Gastrocnemius medialis (tissue), 4 donors: ENCODE measurements around the gene TSSC4. TPM values are rescaled to one million over a fixed set of nuclear protein-coding genes. Genes with fewer than 3 reads are reported as not detected.
A peak's percentile ranks its signal among the peaks of the same experiment; 100 is the strongest.

Experiments used
- ATAC-seq, 2 donors: fragments of 150-250 bp; one replicate each; pipeline ENCODE4 v1.9.1; 2016
- DNase-seq, 2 donors: peaks; one replicate each; pipeline ENCODE4 v3.0.0-alpha.2; 2019
- H3K27ac ChIP-seq, 4 donors: fragments of 200-600 bp; sonication (generic); 1 replicate in 1 of 4; 2 replicates in 3 of 4; pipeline ENCODE4 v1.5.1; 2016 to 2018; ENCODE audit warnings: mild to moderate bottlenecking in 2 of 4, moderate library complexity in 1 of 4
- H3K27me3 ChIP-seq, 3 donors: fragments of 200-600 bp; sonication (generic) in 2 of 3; 1 replicate in 1 of 3; 2 replicates in 2 of 3; pipeline versions ENCODE4 v1.5.1 to v1.6.0; 2016 to 2019; ENCODE audit warnings: mild to moderate bottlenecking in 1 of 3, moderate library complexity in 1 of 3
- H3K36me3 ChIP-seq, 2 donors: fragments of 200-600 bp; sonication (generic) in 1 of 2; one replicate each; pipeline ENCODE4 v1.5.1; 2017 to 2018
- H3K4me1 ChIP-seq, 2 donors: fragments of 200-600 bp; sonication (generic) in 1 of 2; one replicate each; pipeline ENCODE4 v1.5.1; 2016 to 2017; ENCODE audit warnings: mild to moderate bottlenecking in 2 of 2
- H3K4me3 ChIP-seq, 4 donors: fragments of 200-600 bp; sonication (generic) in 3 of 4; 1 replicate in 1 of 4; 2 replicates in 3 of 4; pipeline ENCODE4 v1.5.1; 2016 to 2019; ENCODE audit warnings: mild to moderate bottlenecking in 2 of 4
- H3K9me3 ChIP-seq, 3 donors: fragments of 200-600 bp; sonication (generic) in 2 of 3; 1 replicate in 1 of 3; 2 replicates in 2 of 3; pipeline ENCODE4 v1.5.1; 2016 to 2019
- CTCF ChIP-seq, 5 experiments: fragments of 450-650 bp in 3 of 5; fragments of 200-600 bp in 2 of 5; sonication (generic) in 2 of 5; IDR thresholded peaks in 4 of 5; conservative IDR thresholded peaks in 1 of 5; 1 replicate in 4 of 5; 2 replicates in 1 of 5; pipeline ENCODE4 v1.5.1; 2016 to 2019; ENCODE audit warnings: antibody characterized with exemption in 5 of 5, mild to moderate bottlenecking in 3 of 5, moderate library complexity in 3 of 5
- POLR2A ChIP-seq, 2 donors: fragments of 450-650 bp; IDR thresholded peaks; one replicate each; pipeline ENCODE4 v1.6.1; 2017; ENCODE audit warnings: antibody characterized with exemption in 2 of 2, mild to moderate bottlenecking in 2 of 2, moderate library complexity in 2 of 2
- in situ Hi-C, 4 donors: fragments of 200-750 bp; cut with MboI; loops; one replicate each; pipeline versions ENCODE4 v1.15.0 to v1.8.0; 2017; ENCODE audit warnings: low sequenced_read_pairs in 4 of 4
- intact Hi-C: fragments of 100-400 bp; cut with DNase I; formaldehyde crosslinking; loops from one replicate; pipeline ENCODE4 v1.15.1; 2023; ENCODE audit warnings: low total_unique reads
- total RNA-seq, 4 donors: library from RNA; depleted of rRNA; stranded (reverse); fragments of >200 nt; gene quantifications; one replicate each; pipeline versions ENCODE4 v1.1.0 to v1.2.3, GENCODE V29; 2016

Gene TSSC4
- total RNA-seq, 4 donors from 2014 or later: 53.4 to 92.5 (median 76.8) TPM

DNA sequence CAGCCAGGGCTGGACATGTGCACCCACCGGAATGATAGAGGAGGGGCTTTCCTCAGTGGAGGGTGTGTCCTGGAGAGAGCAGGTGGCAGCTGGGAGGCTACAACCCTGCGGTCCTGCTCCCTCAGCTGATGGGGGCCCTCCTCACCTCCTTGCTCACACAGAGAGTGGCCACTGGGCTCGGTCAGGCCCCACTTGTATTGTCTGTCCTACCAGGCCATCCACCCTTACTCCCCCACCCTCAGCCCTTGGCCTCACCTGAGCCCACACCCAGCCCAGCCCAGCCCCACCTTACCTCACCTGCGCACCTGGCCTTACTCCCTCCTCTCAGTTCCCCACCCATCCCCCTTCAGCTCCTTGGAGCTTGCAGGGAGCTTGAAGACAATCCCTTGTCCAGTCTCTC is 40.6 kb downstream of the TSSC4 start:
- H3K9me3 ChIP-seq: no peaks in the 10 kb centered on the region
- peaks cover 19 to 37% (median 29%) of the 10 kb centered on the region in 3 donors for H3K27me3 ChIP-seq
- TF ChIP-seq CTCF (IDR thresholded peaks at IDR 0.05 in 4 of 5, conservative IDR thresholded peaks at IDR 0.05 in 1 of 5) (no peak), POLR2A (IDR thresholded peaks at IDR 0.05) (no peak)
- H3K4me3 ChIP-seq: no peak overlapping the region
- no peak for DNase-seq
- no peaks in the 10 kb centered on the region for H3K4me1 ChIP-seq
- no peak for ATAC-seq
- H3K27ac ChIP-seq: no peak overlapping the region
- in situ Hi-C loops: loop anchor here in 2 of 4 donors (25.0 kb wide), 2 partner anchors 254 to 446 kb away; partner anchors contain the start of gene CDKN1C (in 1 of the 2)
- H3K36me3 ChIP-seq: no peaks in the 10 kb centered on the region
- intact Hi-C loops: loop anchor here (5.0 kb wide), 1 partner anchor 91 kb away; no protein-coding TSS in a partner anchor

- TF ChIP-seq CTCF (IDR thresholded peaks at IDR 0.05 in 4 of 5, conservative IDR thresholded peaks at IDR 0.05 in 1 of 5) (no peak), POLR2A (IDR thresholded peaks at IDR 0.05) (no peak)
- H3K27me3 ChIP-seq: peaks cover 25 to 41% (median 29%) of the 10 kb centered on the region in 3 donors
- no peak overlapping the region for H3K27ac ChIP-seq
- no peaks in the 10 kb centered on the region for H3K9me3 ChIP-seq
- no peaks in the 10 kb centered on the region for H3K36me3 ChIP-seq
- no peak for ATAC-seq
- no peaks in the 10 kb centered on the region for H3K4me1 ChIP-seq
- no peak overlapping the region for H3K4me3 ChIP-seq
- intact Hi-C loops (loop anchor here (5.0 kb wide), 1 partner anchor 90 kb away; no protein-coding TSS in a partner anchor), in situ Hi-C loops (loop anchor here in 2 of 4 donors (25.0 kb wide), 2 partner anchors 255 to 445 kb away; partner anchors contain the start of gene CDKN1C (in 1 of the 2))
- no peak for DNase-seq
These were observed 42.0 kb downstream of the TSSC4 start for GRCh38 chr11:2442589-2442988.

- no peak for TF ChIP-seq POLR2A (IDR thresholded peaks at IDR 0.05)
- no peak for TF ChIP-seq CTCF (IDR thresholded peaks at IDR 0.05 in 4 of 5, conservative IDR thresholded peaks at IDR 0.05 in 1 of 5)
- no peaks in the 10 kb centered on the region for H3K36me3 ChIP-seq
- intact Hi-C loops: loop anchor here (5.0 kb wide), 1 partner anchor 89 kb away; no protein-coding TSS in a partner anchor
- H3K27me3 ChIP-seq: peaks cover 25 to 41% (median 29%) of the 10 kb centered on the region in 3 donors
- no peaks in the 10 kb centered on the region for H3K9me3 ChIP-seq
- H3K4me3 ChIP-seq: no peak overlapping the region
- ATAC-seq (no peak), DNase-seq (no peak)
- in situ Hi-C loops: loop anchor here in 2 of 4 donors (25.0 kb wide), 2 partner anchors 256 to 444 kb away; partner anchors contain the start of gene CDKN1C (in 1 of the 2)
- H3K4me1 ChIP-seq: no peaks in the 10 kb centered on the region
- no peak overlapping the region for H3K27ac ChIP-seq
These were observed 42.9 kb downstream of the TSSC4 start for GRCh38 chr11:2443406-2443805.

DNA sequence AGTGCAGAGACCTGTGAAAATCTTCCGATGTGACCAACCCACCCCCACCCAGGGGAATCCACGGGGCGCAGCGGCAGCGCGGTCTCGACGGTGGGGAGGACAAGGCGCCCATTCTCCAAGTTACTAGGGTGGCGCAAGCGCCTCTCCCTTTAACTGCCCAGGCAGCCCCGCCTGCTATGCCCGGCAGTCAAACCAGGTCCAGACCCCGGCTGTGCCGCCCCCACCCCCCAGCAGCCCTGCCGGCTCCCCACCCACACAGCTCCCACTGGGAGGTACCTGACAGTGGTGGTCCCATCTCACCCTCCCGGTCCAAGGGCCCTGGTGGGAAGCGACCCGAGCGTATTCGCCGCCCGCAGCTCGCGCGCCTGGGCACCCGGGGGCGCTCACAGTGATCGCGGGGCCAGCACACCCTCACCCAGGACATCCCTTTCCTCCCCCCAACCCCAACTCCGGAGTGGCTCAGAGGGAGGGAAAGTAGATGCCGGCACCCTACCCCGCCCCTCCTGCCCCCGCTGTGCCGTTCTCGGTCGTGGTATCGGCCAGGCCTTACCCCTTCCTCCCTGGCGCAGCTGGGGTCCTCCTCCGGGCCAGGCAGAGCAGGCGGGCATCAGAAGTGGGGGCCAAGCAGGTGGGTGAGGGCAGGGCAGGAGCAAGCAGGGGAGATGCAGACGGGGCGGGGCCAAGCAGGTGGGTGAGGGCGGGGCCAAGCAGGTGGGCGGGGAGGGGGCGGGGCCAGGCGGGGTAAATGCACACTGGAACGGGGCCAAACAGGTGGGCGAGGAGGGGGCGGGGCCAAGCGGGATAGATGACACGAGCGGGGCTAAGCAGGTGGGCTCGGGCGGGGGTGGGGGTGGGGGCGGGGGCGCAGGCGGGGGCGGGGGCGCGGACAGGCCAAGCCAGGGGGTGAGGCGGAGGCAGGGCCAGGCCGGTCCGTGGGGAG is 43.6 kb downstream of the TSSC4 start, which contains the start of gene TRPM5:
Gene TRPM5 (minus strand): TSS at position 634 of the 940 bp plus-strand sequence. CDS start 21,478 bp downstream, outside the sequence.
- no peak within 1 kb of the TSS for H3K27ac ChIP-seq
- H3K36me3 ChIP-seq: no peaks in the 10 kb centered on the region
- DNase-seq (no peak), ATAC-seq (no peak)
- TF ChIP-seq CTCF (IDR thresholded peaks at IDR 0.05 in 4 of 5, conservative IDR thresholded peaks at IDR 0.05 in 1 of 5) (no peak), POLR2A (IDR thresholded peaks at IDR 0.05) (no peak)
- in situ Hi-C loops: loop anchor here in 2 of 4 donors (25.0 kb wide), 2 partner anchors 257 to 443 kb away; partner anchors contain the start of gene CDKN1C (in 1 of the 2)
- H3K4me3 ChIP-seq: peak within 1 kb of the TSS; percentile 31 to 49 (median 38)
- H3K9me3 ChIP-seq: no peaks in the 10 kb centered on the region
- H3K27me3 ChIP-seq: peaks cover 25 to 45% (median 32%) of the 10 kb centered on the region in 3 donors
- no peaks in the 10 kb centered on the region for H3K4me1 ChIP-seq
- intact Hi-C loops: loop anchor here (5.0 kb wide), 1 partner anchor 88 kb away; no protein-coding TSS in a partner anchor
